ENCODE results near the gene FAM111B.
A peak's percentile ranks its signal among the peaks of the same experiment; 100 is the strongest.
"Not testable (repeated sequence)": the region's sequence is repeated elsewhere in the genome, so short reads cannot be mapped to it uniquely, and the experiment has no call there.

The FAM111B gene, protein sequence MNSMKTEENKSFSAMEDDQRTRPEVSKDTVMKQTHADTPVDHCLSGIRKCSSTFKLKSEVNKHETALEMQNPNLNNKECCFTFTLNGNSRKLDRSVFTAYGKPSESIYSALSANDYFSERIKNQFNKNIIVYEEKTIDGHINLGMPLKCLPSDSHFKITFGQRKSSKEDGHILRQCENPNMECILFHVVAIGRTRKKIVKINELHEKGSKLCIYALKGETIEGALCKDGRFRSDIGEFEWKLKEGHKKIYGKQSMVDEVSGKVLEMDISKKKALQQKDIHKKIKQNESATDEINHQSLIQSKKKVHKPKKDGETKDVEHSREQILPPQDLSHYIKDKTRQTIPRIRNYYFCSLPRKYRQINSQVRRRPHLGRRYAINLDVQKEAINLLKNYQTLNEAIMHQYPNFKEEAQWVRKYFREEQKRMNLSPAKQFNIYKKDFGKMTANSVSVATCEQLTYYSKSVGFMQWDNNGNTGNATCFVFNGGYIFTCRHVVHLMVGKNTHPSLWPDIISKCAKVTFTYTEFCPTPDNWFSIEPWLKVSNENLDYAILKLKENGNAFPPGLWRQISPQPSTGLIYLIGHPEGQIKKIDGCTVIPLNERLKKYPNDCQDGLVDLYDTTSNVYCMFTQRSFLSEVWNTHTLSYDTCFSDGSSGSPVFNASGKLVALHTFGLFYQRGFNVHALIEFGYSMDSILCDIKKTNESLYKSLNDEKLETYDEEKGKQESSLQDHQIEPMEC

GRCh38 chr11:59106363-59107336 lies at the start of gene FAM111B:
Gene FAM111B (plus strand): TSS chr11:59107237. CDS start chr11:59109626, 2,389 bp downstream.
- DNase-seq: peak; percentile 87

GRCh38 chr11:59058120-59059033 lies 48.7 kb upstream of the FAM111B start:
- peak; percentile 92 for DNase-seq

DNA sequence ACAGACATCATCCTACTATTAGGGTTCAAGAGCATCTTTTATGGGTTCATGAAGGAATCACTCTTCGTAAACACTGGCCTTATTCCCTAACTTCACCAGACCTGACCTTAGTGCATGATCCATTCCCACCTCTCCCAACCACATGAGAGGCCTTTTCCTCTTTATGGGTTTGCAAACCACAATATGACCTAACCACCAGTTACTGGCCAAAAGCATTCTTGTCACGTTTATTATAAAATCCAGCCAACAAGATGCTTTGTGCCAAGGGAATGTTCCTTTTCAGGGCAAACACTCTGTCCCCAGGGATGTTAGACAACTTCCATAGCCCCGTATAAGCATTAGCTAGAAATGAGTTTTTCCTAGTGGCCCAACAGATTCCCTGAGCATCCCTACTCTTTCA lies 46.9 kb upstream of the FAM111B start:
- DNase-seq: not testable (repeated sequence)

DNA sequence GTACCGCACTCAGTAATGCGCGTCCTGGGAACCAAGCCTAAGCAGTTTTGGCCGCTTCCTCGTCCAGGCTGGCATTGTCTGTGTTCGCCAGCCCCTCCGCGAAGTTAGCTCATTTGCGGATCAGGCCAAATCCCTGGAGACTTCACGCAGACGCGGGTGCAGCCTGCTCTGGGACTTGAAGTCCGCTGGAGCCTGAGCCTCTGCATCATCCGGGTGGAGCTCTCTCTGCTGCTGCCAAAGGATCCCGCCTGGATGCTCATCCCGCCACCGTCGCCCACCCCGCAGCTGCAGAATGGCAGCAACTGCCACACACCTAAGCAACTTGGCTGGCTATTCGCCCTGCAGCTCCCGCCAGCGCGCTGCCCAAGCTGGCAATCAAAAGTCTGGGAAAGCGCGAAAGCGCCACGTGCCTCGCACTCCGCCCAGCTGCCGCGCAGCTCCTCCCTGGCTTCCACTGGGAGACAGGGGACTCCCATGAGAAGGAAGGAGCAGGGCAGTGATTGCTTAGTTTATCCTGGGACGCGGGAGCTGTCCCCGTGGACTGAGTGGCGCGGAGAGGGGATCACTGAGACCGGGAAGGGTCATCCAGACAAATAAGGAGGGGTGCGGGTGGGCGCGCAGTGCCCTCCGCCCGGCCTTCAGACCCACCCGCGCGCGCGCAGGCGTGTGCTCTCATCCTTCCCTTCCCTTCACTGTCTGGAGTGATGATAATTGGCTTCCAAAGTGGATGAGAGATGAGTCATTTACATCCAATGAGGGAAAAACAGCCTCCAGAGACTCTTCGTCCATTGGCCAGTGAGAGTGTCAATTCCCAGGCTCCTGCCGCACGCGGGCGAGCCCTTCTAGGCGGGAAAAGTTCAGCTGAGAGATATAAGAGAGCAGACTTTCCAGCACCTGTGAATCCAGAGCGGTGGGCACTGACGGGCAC lies 44.2 kb upstream of the FAM111B start:
- no peak for DNase-seq

- not testable (repeated sequence) for DNase-seq
Measured at GRCh38 chr11:59063996-59064727, 42.9 kb upstream of the FAM111B start.

- no peak for DNase-seq
Measured at GRCh38 chr11:59069087-59069486, 38.0 kb upstream of the FAM111B start.

- DNase-seq: no peak
Measured at GRCh38 chr11:59076876-59077571, 30.0 kb upstream of the FAM111B start.

- DNase-seq: no peak
Measured at GRCh38 chr11:59078435-59078834, 28.6 kb upstream of the FAM111B start.

DNA sequence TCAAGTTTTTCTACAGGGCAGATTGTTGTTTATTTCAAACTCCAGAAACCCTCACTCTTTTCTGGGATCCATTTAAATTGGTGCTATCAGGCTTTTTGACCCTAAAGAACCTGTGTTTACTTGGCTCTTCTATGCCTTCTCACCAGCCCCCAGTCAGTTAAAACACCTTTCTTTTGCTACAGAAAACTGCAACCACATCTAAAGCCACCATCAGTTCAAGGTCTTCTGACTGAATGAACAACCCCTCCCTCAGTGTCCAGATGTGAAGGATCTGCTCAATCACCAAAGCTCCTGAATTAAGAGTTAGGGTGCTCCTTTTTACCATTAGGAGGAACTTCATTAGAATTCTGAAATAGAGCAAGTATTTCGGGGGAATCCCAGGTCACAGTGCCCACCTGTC lies 28.0 kb upstream of the FAM111B start:
- DNase-seq: no peak

GRCh38 chr11:59080421-59080820 lies 26.6 kb upstream of the FAM111B start:
- DNase-seq: not testable (repeated sequence)

DNA sequence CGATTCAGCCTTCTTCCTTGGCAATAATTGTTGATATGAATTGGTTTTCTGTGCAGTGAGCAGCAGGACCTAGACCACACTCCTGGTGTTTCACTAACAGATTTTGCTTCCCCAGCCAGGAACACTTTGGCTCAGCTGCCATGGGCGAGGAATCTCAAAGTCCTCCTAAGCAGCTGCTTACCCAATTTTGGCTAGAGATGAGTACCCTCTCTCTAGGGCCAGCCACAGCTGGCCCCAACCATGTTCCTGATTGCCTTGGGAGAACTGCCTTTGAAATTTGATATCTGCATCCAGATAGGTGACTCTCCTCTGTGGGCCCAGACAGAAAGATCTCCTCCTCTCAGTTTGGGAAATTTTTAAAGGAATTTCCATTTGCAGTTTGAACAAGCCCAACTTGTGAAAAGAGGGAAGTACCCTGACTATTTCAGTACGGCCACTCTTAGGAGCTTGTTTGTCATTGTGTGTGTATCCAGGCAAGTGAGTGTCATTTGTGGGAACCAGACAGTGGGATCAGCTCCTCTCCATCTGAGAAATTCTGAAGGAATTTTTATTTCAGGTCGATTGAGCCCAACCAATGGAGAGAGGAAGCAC lies 25.5 kb upstream of the FAM111B start:
- not testable (repeated sequence) for DNase-seq

GRCh38 chr11:59086007-59086406 lies 21.0 kb upstream of the FAM111B start, which contains the start of gene GLYATL1B:
Gene GLYATL1B (plus strand): TSS chr11:59086307. CDS start chr11:59086307, 0 bp downstream.
- DNase-seq: not testable (repeated sequence)

- DNase-seq: no peak
Measured at GRCh38 chr11:59088162-59088561, 18.9 kb upstream of the FAM111B start.

- DNase-seq: not testable (repeated sequence)
Measured at GRCh38 chr11:59093576-59093975, 13.5 kb upstream of the FAM111B start.

- DNase-seq: not testable (repeated sequence)
Measured at GRCh38 chr11:59095225-59095624, 11.8 kb upstream of the FAM111B start.

DNA sequence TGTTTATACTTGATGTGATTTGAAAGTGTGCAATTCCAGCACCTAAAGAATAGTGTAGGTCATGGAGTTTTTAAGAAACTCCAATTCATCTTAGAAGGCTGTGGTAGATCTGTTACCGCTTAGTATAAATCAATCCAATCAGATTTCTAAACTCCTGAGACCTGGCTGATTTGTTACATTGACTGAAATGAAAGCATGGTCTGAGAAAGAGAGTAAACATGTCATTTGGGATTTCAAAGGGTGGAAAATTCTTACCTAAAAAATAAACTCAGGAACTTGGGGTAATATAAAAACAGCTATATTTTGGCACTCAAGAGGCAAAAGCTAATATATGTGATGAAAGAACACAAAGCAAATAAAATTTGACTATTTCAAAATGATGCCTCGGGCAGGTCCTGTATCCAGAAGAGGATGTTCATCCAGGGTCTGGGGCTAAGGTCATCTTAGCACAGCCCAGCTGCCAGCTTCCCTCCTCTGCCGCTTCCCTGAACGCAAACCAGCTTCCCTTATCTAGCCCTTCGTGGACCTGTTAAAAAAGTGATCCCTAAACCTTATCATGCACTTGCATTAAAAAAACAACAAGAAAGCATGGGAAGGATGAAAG lies 11.0 kb upstream of the FAM111B start:
- not testable (repeated sequence) for DNase-seq

DNA sequence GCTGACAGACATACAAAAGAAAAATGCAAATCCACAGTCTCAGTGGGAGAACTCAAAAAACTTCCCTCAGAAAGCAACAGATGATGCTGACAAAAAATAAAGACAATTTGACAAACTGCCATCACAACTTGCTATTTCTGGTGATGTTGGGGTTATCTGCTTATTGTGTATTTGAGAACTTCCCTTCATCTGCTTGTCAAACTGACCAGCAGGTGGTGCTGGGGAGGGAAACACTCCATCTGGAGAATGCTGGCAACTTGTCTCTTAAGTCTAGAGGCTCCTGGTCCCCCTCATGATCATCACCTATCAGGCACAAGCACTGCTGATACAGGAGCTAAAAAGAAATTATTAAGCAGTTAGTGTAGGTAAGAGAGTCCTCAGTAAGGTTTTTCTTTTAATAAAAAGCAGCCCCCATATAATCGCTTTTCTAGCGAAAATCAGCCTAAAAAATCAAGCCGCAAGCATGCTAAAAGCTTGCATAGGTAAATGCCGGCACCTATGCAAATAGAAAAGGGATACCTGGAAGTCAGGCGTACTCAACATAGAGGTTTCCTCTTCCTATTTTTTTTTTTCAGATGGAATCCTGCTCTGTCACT lies 9.8 kb upstream of the FAM111B start:
- peak; percentile 87 for DNase-seq

DNA sequence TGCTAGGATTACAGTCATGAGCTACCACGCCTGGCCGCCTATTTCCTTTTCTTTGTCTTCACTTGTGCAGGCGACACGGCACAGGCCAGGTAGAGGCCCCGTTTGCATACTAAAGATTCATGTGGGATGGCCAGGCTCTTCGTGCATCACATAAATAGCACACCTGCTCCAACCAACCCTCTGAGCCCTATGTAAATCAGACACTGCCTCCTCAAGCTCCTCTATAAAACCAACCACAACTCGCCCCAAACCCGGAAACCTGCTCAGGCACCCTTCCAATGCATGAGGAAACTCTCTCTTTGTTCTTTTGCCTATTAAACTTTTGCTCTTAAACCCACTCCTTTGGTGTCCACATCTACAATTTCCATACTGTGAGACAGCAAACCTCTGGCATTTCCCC lies 9.1 kb upstream of the FAM111B start:
- not testable (repeated sequence) for DNase-seq
